ENCODE results near the gene SLC12A5.

GRCh38 chr20:46084805-46085178, 55.8 kb downstream of the SLC12A5 start:
- TF ChIP-seq, protein P1, sequence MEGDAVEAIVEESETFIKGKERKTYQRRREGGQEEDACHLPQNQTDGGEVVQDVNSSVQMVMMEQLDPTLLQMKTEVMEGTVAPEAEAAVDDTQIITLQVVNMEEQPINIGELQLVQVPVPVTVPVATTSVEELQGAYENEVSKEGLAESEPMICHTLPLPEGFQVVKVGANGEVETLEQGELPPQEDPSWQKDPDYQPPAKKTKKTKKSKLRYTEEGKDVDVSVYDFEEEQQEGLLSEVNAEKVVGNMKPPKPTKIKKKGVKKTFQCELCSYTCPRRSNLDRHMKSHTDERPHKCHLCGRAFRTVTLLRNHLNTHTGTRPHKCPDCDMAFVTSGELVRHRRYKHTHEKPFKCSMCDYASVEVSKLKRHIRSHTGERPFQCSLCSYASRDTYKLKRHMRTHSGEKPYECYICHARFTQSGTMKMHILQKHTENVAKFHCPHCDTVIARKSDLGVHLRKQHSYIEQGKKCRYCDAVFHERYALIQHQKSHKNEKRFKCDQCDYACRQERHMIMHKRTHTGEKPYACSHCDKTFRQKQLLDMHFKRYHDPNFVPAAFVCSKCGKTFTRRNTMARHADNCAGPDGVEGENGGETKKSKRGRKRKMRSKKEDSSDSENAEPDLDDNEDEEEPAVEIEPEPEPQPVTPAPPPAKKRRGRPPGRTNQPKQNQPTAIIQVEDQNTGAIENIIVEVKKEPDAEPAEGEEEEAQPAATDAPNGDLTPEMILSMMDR (conservative IDR thresholded peaks at IDR 0.05), result no peak
- no peak for TF ChIP-seq ZFX (IDR thresholded peaks at IDR 0.05)

All from C4-2B (cell line).